Measurements from ENCODE around the gene FUZ.

FUZ gene

GRCh38 chr19:49812997-49813861 lies at the start of gene FUZ:
TSS of gene FUZ (minus strand) at chr19:49813292. CDS start at chr19:49813106, 186 bp downstream.
- peak; percentile 99 for DNase-seq

DNA sequence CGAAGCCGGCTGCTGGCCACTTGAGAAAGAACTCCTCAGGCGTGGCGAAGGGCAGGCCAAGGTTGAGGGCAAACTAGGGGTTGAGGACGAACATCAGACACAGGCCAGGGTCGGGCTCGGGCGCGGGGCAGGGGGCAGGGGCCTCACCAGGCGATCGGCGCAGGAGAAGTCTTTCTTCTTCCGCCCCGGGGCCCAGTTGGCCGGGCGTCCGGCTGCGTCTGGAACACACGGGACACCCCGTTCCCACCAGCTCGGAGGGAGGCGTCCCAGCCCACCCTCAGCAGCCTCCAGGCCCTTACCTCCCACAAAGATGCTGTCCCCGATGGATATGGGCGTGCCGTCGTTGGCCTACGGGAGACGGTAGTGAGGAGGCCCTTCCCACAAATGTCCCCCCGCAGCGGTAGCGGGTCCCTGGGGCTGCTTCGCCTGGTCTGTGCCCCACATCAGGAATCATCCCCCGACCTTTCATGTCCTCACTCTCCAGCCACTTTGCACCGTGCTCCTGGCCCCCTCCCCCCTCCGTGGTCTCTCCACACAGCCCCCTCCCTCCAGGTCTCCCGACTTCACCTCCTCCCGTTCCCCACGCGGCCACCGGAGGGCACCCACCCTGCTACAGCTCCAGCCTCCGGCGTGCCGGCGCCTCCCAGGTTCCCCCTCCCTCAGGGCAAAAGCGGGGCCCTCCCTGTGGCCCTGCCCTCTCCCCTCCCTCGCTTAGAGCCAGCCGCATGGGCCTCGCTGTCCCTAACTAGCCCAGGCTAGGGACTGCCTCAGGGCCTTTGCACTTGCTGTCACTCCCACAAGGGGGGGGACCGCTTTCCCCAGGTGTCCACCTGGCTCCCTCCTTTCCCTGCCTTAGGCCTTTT lies 49.5 kb upstream of the FUZ start:
- DNase-seq: no peak

DNA sequence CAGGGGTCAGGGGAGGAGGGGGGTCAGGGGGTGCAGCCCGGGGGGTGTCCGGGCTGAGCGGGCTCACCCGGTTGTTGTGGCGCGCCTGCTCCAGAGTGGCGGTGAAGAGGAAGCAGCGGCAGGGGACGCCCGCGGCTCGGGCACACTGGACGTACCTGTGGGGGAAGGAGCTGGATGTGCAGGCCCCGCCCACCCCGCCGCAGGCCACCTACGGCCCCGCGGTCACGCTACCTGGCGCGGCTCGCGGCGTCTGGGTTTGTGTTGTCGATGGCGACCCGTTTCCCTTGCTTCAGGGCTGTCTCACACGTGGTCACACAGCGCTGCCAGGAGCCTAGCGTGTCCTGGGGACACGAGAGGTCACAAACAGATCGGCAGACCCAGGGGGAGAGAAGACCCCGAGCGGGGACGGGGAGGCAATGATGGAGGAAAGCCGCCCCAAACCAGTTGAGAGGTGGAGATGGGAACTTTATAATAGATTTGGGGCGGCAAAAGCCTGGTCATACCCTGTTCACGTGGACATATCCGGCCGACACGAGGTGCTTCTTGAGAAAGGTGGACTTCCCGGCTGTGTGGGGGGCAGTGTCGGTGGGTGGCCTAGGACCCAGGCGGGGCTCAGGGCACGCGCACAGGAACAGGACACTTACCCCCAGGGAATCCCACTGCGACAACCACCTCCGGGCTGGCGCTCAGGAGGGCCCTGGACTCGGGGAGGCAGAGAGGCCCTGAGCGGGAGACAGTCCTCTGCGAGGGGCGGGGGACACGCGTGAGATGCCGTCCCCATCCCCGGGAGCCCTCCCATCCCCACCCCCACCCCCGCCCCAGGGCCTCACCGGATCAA lies 48.7 kb upstream of the FUZ start:
- no peak for DNase-seq

- no peak for DNase-seq
These were observed 48.0 kb upstream of the FUZ start for GRCh38 chr19:49861107-49861506.

GRCh38 chr19:49860336-49861102 lies 47.4 kb upstream of the FUZ start:
- no peak for DNase-seq

DNA sequence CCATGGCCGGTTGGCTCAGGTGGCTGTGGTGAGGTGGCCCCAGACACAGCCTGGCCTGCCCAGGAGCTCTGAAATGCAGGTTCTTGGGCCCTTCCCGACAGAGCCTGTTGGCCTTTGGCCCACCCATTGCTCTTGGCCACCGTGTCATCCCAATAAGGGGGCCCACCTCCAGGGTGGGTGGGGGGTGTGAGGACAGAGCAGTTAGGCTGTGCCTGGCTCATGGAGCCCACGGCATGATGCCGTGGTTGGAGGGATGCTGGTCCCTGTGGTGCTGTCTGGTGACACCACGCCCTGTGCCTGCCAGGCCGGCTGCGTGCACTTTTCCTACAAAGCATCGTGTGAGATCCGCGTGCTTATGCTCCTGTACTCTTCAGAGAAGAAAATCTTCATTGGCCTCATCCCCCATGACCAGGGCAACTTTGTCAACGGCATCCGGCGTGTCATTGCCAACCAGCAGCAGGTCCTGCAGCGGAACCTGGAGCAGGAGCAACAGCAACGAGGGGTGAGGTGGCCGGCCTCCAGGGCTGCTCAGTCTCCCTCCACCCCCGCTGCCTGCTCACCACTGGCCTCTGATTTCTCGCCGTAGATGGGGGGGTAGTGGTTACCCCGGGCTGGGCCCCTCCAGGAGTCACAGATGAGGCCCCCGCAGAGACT lies 46.7 kb upstream of the FUZ start:
- no peak for DNase-seq

- no peak for DNase-seq
These were observed 45.2 kb upstream of the FUZ start for GRCh38 chr19:49858088-49858985.

DNA sequence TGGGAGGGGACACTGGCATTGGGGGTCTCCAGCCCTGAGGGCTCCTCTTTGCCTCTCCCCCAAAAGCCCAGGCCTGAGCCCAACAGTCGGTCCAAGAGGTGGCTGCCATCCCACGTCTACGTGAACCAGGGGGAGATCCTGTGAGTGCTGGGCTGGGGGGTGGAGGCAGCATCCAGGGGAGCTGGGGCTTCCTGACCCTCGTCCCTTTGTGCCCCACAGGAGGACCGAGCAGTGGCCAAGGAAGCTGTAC lies 44.7 kb upstream of the FUZ start:
- DNase-seq: no peak

DNA sequence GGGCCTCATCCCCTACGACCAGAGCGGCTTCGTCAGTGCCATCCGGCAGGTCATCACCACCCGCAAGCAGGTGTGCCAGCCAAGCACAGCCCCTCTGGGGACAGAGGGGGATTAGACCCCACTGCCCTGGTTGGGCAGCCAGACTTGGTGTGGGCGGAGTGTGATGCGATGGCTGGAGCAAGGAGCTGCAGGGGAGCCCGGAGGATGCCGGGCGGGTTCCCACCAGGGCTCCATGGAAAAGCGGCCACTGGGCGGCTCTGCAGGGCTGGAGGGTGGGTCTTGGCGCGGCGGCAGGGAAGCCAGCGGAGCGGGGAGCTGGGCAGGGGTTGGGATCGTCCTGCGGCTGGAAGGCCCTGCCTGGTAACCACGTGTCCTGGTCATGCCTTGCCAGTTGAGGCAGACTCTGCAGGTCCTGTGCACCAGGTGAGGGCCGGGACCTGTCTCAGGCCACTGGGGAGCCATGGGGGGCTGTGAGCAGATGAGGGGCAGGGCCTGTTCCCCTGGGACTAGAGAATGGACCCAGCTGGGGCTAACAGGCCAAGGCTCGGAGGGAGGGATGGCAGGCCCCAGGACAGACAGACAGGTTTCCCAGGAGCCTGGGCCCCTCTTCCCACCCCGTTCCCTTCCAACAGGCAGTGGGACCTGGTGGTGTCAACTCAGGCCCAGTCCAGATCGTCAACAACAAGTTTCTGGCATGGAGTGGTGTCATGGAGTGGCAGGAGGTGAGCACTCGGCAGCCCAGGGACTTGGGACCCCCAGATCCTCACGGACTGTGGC lies 44.2 kb upstream of the FUZ start:
- no peak for DNase-seq

GRCh38 chr19:49856574-49857021 lies 43.5 kb upstream of the FUZ start:
- DNase-seq: no peak

DNA sequence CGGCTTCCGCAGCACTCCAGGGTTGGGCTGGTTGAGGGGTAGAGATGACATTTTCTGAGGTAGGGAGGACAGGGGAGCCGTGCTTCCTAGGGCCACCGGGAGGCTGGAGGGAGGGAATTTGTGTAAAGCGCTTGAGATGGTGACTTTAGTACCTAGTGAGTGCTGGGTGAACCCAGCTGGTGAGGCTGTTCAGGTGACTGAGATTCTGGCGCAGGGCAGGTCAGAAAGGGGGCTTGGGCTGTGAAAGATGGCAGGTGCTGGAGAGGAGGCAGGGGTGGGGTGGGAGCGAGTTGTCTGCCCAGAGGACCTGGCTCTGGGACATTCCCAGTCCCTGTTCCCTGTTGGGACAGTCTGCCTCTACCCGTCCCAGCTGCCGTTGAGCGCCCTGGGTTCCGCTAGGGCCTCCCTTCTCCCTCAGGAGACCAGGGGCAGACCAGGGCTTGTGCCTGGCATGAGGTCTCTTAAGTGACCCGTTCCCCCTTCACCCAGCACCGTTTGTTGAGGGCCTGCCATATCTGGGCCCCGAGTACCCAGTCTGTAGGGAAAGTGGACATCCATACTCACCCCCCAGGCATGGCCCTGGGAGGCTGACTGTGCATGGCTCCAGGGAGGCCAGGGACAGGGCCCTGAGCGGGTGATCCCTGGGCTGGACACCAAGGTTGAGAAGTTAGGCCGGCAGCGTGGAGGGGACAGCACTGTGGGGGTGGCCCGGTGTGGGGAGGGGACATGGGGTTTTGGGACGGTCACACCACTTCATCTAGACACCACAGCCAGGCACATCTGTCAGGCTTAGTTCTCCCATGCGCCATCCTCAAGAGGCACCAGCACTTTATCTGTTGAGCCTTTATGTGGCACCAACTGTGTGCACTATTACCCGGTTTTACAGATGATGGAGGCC lies 42.8 kb upstream of the FUZ start:
- DNase-seq: no peak

- DNase-seq: no peak
These were observed 42.2 kb upstream of the FUZ start for GRCh38 chr19:49855277-49855675.

- DNase-seq: no peak
These were observed 41.5 kb upstream of the FUZ start for GRCh38 chr19:49854378-49855263.

DNA sequence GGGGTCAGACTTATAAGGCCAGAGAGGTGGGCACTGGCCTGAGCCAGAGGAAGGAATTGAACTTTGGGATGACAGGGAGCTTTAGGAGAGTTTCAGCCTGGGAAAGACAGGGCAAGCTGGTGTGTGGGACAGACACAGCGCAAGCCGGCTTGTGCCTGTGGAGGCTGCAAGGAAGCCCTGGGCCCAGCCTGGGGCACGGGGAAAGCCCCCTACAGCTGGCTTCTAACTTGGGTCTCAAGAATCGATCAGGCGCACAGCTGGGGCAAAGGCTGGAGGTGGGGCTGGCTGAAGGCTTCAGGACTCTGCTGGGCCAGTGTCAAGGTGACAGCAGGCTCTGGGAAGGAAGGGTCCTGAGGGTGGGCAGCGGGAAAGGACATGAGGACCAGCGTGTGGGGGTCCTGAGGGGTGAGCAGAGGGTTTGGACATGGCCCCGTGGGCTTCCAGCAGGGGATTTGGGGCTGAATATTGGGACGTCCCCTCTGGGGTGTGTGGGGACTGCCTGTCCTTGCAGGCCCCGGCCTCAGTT lies 40.8 kb upstream of the FUZ start:
- DNase-seq: no peak

- DNase-seq: no peak
These were observed 39.6 kb upstream of the FUZ start for GRCh38 chr19:49852631-49853126.

DNA sequence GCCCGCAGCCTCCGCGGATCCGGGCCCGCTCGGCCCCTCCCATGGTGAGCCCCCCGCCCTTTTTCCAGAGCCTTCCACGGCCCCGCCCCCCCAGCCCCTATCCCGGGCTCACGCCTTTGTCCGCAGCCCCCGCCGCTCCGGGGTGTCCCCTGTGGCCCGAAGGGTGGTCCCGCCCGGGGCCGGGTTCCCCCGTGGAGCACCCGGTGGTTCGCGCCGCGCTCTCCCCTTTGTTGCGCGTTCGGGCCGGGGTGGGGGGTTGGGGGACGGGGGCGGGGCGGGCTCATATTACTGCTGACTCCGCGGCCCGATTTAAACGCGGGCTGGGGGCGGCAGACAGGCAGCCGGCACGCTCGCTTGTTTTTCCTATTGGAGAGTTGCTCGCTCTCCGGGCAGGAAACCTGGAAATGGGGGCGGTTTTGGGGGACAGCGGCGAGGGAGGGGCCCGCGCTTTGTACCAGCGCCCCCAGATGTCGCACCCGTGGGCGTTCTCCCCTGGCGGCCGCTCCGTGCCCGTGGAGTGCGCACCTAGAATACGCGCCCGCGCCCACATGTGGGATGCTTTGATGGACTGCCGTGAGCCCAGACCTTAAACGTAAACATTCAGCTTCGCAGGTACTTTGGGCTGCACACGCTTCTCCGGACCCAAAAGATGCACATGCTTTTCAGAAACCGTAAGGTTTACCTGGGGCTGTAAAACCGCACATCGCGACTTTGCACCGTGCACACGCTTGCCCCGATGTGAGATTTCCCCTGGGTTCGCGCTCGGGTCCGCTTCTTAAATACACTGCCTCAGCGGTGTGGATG lies 38.6 kb upstream of the FUZ start:
- no peak for DNase-seq

Measured in NCI-H446 treated with DMSO at 0.1 percent for 48 hours (cell line).